HUES6 (cell line): Measurements from ENCODE around the gene VTCN1.
"Not testable (repeated sequence)": the region's sequence is repeated elsewhere in the genome, so short reads cannot be mapped to it uniquely, and the experiment has no call there.

Experiments
- H3K27ac ChIP-seq: 2 replicates; pipeline ENCODE4 v1.7.0; 2013; ENCODE audit warnings: low read depth, mild to moderate bottlenecking, low read length, inconsistent platforms
- H3K27me3 ChIP-seq: 2 replicates; pipeline ENCODE4 v1.6.1; 2013; ENCODE audit warnings: low read length; ENCODE audit not compliant: control insufficient read depth, insufficient read depth
- H3K36me3 ChIP-seq: 2 replicates; pipeline ENCODE4 v1.6.1; 2013; ENCODE audit warnings: low read length; ENCODE audit not compliant: control insufficient read depth, insufficient read depth
- H3K4me1 ChIP-seq: 2 replicates; pipeline ENCODE4 v1.6.1; 2013; ENCODE audit warnings: low read length; ENCODE audit not compliant: control insufficient read depth, insufficient read depth
- H3K4me3 ChIP-seq: 2 replicates; pipeline ENCODE4 v1.5.1; 2013; ENCODE audit warnings: low read depth, low read length
- H3K9ac ChIP-seq: one replicate; pipeline ENCODE4 v1.6.1; 2013; ENCODE audit warnings: mild to moderate bottlenecking, low read length
- H3K9me3 ChIP-seq: 2 replicates; pipeline ENCODE4 v1.6.1; 2013; ENCODE audit warnings: low read depth, low read length; ENCODE audit not compliant: control insufficient read depth, insufficient read depth

Gene VTCN1

DNA sequence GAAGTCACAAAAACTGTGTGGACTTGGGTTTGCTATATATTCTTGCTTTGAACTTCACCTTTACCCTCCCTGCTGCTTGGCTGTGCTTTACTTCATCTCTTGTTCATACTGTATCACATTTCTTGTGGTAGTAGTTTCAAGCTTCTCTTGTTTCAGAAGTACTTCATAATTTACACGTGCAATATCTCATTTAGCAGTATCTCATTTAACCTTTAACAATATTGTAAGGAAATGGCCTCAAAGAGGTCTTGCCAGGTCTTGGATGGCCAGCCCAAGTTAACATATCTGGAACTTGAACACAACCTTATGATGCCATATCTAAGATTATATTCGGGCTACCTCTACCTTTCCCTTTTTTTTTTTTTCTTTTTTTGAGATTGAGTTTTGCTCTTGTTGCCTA is 87.5 kb downstream of the VTCN1 start:
- no peaks in the 10 kb centered on the region for H3K9me3 ChIP-seq
- H3K36me3 ChIP-seq, result peaks cover 2% of the 10 kb centered on the region; the same call in 1 of the 2 replicates
- no peak overlapping the region for H3K9ac ChIP-seq
- no peak overlapping the region for H3K4me3 ChIP-seq
- no peak overlapping the region for H3K27ac ChIP-seq
- H3K27me3 ChIP-seq, result no peaks in the 10 kb centered on the region
- peaks cover 12% of the 10 kb centered on the region; the same call in 1 of the 2 replicates for H3K4me1 ChIP-seq

DNA sequence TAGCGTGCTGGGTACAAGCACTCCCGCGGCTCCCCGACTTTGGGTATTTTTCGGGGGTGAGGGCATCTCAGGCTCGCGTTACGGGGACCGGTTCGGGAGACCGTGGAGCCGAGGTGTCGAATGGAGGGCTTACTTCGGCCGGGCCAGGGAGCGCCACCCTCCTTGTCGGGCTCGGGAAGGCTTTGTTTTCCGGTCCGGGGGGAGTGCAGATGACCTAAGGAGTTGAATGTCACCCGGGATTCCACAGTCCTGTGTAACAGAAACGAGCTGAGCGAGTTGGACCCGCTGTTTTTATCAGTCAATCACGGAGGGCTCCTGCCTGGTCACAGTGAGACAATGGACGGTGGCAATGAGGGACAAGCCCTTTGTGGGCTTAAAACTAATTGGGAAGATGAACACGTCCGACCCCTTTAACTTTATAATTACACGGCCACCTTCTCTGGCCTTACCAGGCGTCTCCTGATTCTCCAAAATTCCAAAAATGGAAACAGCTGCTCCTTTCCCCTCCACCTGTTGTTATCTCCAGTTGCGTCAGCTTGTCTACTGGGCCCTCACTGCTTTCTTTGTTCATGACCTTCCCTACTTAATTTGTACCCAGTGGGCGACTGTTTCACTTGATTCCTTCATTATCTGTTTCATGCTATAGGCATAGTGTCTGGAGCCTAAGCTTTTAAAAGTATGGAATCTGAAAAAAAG is 88.2 kb downstream of the VTCN1 start:
- Histone ChIP-seq H3K4me1 (peaks cover 6% of the 10 kb centered on the region; the same call in 1 of the 2 replicates), H3K36me3 (peaks cover 10% of the 10 kb centered on the region), H3K27ac (0 out of 2 replicates have a peak overlapping the region, but pooled peaks have one; percentile 67), H3K4me3 (peak overlapping the region; percentile 76), H3K27me3 (no peaks in the 10 kb centered on the region), H3K9me3 (no peaks in the 10 kb centered on the region), H3K9ac (peak overlapping the region; percentile 94)

- no peaks in the 10 kb centered on the region for H3K9me3 ChIP-seq
- peak within 1 kb of the TSS; percentile 67 for H3K27ac ChIP-seq
- H3K36me3 ChIP-seq, result peaks cover 16% of the 10 kb centered on the region
- H3K27me3 ChIP-seq, result no peaks in the 10 kb centered on the region
- peaks cover 6% of the 10 kb centered on the region; the same call in 1 of the 2 replicates for H3K4me1 ChIP-seq
- H3K9ac ChIP-seq, result peak within 1 kb of the TSS; percentile 94
- peak within 1 kb of the TSS; percentile 76 for H3K4me3 ChIP-seq
Measured at GRCh38 chr1:117121589-117122329, 89.0 kb downstream of the VTCN1 start, which contains the start of gene TRIM45. Gene TRIM45 (minus strand): TSS chr1:117121749. CDS start chr1:117121201, 548 bp downstream.

GRCh38 chr1:117120774-117121588 is 89.7 kb downstream of the VTCN1 start:
- peak overlapping the region; percentile 76 for H3K4me3 ChIP-seq

GRCh38 chr1:117119144-117119543 is 91.6 kb downstream of the VTCN1 start:
- H3K9me3 ChIP-seq, H3K27me3 ChIP-seq, H3K27ac ChIP-seq, H3K4me1 ChIP-seq, H3K4me3 ChIP-seq, H3K9ac ChIP-seq: not testable (repeated sequence)
- peaks cover 39% of the 10 kb centered on the region for H3K36me3 ChIP-seq

More at GRCh38 chr1:117120774-117121588, 89.7 kb downstream of the VTCN1 start:
- Histone ChIP-seq H3K27me3 (no peaks in the 10 kb centered on the region), H3K9ac (peak overlapping the region; percentile 94), H3K36me3 (peaks cover 22% of the 10 kb centered on the region), H3K4me1 (peaks cover 6% of the 10 kb centered on the region; the same call in 1 of the 2 replicates), H3K9me3 (no peaks in the 10 kb centered on the region), H3K27ac (peak overlapping the region; percentile 67; the same call in 1 of the 2 replicates)

DNA sequence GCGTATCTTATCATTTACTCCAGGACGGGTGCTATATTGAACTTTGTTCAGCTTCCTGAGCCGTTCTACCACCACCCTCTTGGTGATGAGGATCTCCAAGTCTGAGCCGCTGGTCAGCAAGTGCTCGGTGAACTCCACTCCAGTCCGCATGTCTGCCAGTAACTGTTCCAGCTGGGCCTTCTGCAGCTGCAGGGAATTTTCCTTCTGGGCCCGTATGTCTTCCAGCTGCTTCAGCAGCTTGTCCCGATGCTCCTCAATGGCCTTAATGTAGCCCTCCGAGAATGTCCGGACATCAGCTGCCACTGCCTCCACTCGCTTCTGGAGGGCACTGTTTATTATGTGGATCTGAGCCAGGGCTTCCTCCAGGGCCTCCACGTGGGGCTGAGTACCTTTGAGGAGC is 92.6 kb downstream of the VTCN1 start:
- Histone ChIP-seq H3K4me1 (peaks cover 6% of the 10 kb centered on the region; the same call in 1 of the 2 replicates), H3K27ac (no peak overlapping the region), H3K36me3 (peaks cover 48% of the 10 kb centered on the region), H3K9ac (no peak overlapping the region), H3K9me3 (no peaks in the 10 kb centered on the region), H3K27me3 (no peaks in the 10 kb centered on the region), H3K4me3 (no peak overlapping the region)

- peaks cover 52% of the 10 kb centered on the region for H3K36me3 ChIP-seq
- H3K9me3 ChIP-seq, result no peaks in the 10 kb centered on the region
Measured at GRCh38 chr1:117117697-117118096, 93.0 kb downstream of the VTCN1 start.

DNA sequence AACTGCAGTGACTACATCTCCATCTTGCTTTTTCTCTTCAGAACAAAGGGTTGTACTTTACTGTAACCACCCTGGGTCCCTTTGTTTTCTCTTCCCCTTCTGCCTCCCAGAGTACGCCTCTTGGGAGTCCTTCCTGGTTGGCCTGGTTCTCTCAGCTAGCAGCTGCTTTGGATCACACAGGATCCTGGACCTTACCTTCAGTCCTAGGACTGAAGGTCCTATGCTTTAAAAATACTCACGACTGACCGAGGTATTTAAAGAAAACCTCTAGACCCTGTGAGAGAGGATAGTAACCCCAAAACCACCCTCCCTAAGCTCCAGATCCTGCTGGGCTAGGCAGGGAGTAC is 94.0 kb downstream of the VTCN1 start:
- Histone ChIP-seq H3K4me1 (peaks cover 15% of the 10 kb centered on the region), H3K9me3 (no peaks in the 10 kb centered on the region), H3K27me3 (no peaks in the 10 kb centered on the region), H3K36me3 (peaks cover 61% of the 10 kb centered on the region), H3K9ac (no peak overlapping the region), H3K27ac (no peak overlapping the region), H3K4me3 (no peak overlapping the region)

More at GRCh38 chr1:117117697-117118096, 93.0 kb downstream of the VTCN1 start:
- Histone ChIP-seq H3K4me3 (no peak overlapping the region), H3K27ac (no peak overlapping the region), H3K27me3 (no peaks in the 10 kb centered on the region), H3K4me1 (peaks cover 6% of the 10 kb centered on the region; the same call in 1 of the 2 replicates), H3K9ac (no peak overlapping the region)

GRCh38 chr1:117116090-117116783 is 94.5 kb downstream of the VTCN1 start:
- Histone ChIP-seq H3K4me1 (peaks cover 15% of the 10 kb centered on the region), H3K9me3 (no peaks in the 10 kb centered on the region), H3K27me3 (no peaks in the 10 kb centered on the region), H3K27ac (no peak overlapping the region), H3K9ac (no peak overlapping the region), H3K36me3 (peaks cover 64% of the 10 kb centered on the region), H3K4me3 (no peak overlapping the region)

GRCh38 chr1:117114877-117115276 is 95.8 kb downstream of the VTCN1 start:
- H3K36me3 ChIP-seq, result peaks cover 77% of the 10 kb centered on the region
- H3K27ac ChIP-seq, result no peak overlapping the region
- H3K4me3 ChIP-seq, result no peak overlapping the region
- no peaks in the 10 kb centered on the region for H3K9me3 ChIP-seq
- H3K27me3 ChIP-seq, result no peaks in the 10 kb centered on the region
- H3K4me1 ChIP-seq, result peaks cover 9% of the 10 kb centered on the region
- H3K9ac ChIP-seq, result no peak overlapping the region
